Neural progenitor cell (in vitro differentiated cells): ENCODE data around the gene SKOR1.

Experiments
- CTCF ChIP-seq: fragments of 200-600 bp; sonication (generic); IDR thresholded peaks from 2 replicates; pipeline ENCODE4 v1.5.1; 2017; ENCODE audit warnings: antibody characterized with exemption, mild to moderate bottlenecking
- EZH2 ChIP-seq: fragments of 200-600 bp; sonication (generic); IDR thresholded peaks from 2 replicates; pipeline ENCODE4 v1.6.1; 2017; ENCODE audit warnings: antibody characterized with exemption, mild to moderate bottlenecking, moderate library complexity
- EZH2phosphoT487 ChIP-seq: fragments of 200-600 bp; sonication (generic); IDR thresholded peaks from 2 replicates; pipeline ENCODE4 v1.6.1; 2017; ENCODE audit warnings: antibody characterized with exemption

GRCh38 chr15:67779549-67780111 lies 45.7 kb upstream of the SKOR1 start:
- TF ChIP-seq CTCF (no peak), EZH2 (no peak), EZH2phosphoT487 (no peak)
